NCI-H524 treated with DMSO at 0.1 percent for 48 hours (cell line): ENCODE data around the gene OR14K1.
"Not testable (repeated sequence)": the region's sequence is repeated elsewhere in the genome, so short reads cannot be mapped to it uniquely, and the experiment has no call there.

Experiments used
- DNase-seq: peaks from one replicate; lab custom pipeline; 2025; lab: John Stamatoyannopoulos, UW

Gene OR14K1, protein sequence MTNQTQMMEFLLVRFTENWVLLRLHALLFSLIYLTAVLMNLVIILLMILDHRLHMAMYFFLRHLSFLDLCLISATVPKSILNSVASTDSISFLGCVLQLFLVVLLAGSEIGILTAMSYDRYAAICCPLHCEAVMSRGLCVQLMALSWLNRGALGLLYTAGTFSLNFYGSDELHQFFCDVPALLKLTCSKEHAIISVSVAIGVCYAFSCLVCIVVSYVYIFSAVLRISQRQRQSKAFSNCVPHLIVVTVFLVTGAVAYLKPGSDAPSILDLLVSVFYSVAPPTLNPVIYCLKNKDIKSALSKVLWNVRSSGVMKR

DNA sequence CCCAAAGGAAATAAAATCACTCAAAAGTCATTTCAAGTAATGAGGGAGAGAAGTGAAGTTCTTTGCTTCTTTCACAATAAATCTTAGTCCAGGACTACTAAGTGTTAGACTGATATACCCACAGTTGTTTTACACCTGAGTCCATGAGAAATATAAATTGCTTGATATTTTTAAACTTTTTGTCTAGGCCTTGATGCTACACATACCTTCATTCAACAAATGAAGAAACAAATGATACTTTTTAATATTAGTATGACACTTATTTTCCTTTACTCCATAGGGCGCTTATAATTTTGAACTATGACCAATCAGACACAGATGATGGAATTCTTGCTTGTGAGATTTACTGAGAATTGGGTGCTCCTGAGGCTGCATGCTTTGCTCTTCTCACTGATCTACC, at the start of gene OR14K1:
Gene OR14K1, plus strand, starts transcription at position 301 of the 400 bp plus-strand sequence. Its CDS starts 0 bp downstream, at position 301.
- DNase-seq = no peak

DNA sequence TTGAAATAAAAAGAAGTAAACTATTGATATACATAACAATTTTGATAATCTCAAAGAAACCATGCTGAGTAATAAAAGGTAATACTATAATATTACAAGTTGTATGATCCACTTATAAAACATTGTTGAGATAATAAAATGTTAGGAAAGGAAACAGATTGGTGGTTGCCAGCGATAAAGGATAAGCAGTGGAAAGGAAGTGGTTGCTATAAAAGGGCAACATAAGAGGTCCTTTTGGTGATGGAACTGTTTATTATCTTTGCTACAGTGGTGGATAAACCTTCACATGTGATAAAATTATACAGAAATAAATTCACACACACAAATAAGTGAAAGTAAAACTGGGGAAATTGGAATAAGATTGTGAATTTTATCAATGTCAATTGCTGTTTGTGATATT, 37.1 kb upstream of the OR14K1 start:
- no peak for DNase-seq

DNA sequence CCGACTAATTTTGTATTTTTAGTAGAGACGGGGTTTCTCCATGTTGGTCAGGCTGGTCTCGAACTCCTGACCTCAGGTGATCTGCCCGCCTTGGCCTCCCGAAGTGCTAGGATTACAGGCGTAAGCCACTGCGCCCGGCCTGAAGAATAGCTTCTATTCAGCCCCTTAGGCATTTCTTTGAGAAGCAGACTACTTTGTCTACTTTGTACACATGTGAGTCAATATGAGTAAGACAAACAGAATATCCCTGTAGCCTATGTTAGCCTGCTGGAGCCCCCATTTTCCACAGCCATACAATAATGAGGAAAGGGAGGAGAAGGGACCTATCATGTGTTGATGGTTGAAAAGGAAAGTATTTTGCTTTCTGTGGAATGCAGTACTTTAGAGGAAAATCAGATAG, 27.7 kb upstream of the OR14K1 start:
- DNase-seq = not testable (repeated sequence)

DNA sequence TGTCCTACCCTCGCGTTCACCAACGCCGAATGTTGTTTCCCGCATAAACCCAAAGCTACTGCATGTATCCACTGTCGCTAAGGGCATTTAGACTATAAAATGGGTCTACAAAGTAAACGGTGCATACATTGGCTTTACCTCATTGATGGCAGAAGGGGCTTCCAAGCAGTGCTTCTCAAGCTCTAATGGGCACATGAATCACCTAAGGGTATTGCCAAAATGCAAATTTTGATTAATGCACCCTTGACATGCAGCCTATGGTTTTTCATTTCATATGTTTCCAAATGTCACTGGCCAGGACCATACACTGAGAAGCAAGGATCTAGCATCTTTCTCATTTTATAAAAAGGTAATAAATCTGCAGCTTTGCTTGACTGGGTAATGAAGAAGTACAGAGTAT, 24.7 kb upstream of the OR14K1 start:
- DNase-seq = no peak

DNA sequence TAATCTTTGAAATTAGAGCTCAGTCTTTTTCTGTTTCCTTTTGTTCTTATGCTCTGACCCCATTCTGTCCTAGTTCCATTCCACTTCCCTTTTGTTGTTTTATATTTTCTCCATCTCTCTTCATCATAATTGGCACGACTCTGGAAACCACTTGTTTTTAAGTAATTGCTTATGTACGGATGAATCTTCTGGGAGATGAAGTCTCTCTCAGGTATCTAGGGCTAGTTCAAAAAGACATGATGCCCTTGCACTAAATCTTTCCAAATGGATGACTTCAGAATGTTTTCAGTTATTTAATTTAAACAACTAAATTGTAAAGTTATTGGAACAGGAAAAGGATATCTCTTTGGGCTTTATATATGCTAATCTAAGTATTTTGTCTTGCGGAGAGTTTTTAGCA, 21.9 kb upstream of the OR14K1 start, which contains the start of gene OR6F1:
Gene OR6F1, minus strand, starts transcription at position 101 of the 400 bp plus-strand sequence. CDS start 3,891 bp downstream, outside the sequence.
- no peak for DNase-seq

DNA sequence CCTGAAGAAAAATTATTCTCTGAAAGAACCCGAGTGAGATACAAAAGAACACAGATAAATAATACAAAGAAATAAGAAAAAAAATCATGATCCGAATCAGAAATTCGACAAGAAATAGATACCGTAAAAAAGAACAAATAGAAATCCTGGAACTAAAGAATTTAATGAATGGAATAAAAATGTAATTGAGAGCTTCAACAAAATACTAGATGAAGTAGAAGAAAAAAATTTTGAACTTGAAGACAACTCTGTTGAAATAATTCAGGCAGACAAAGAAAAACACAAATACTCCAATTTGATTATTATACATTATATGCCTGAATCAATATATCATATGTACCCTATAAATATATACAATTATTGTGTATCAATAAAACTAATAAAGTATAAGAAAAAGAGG, 17.2 kb upstream of the OR14K1 start:
- DNase-seq = no peak

DNA sequence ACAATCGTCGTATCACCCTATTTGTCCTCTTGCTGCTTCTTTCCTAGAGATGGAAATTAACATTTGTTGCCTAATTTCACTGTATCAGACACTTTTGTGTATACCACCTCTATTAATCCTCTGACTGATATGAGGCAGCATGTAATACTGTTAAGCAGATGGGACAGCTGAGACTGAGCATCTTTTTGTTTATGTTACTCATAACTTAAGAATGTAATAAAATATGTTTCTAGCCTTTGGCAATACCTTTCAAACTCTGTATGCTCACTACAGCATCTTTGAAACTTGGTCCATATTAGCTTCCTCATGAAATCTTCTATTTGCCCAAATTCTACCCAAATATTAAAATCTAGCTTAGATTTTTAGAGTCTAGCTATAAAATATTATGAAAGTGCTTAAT, 2.3 kb downstream of the OR14K1 start:
- no peak for DNase-seq

DNA sequence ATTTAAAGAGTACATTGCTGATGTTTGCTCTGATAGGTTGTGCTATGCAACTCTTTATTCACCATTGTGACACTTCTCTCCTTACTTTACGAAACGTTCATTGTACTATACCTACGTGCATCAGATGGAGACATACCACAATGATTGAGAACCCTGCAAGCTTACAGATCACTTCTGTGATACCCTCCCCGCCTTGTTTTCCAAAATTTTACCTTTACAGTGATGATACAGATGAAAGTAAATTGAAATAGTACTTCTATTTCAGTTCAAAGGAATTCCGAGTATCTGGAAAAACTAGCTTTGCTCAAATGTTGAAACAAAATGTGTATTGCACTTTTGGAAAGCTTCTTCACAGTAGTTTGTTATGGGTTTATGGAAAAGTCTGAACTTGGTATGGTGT, 3.3 kb downstream of the OR14K1 start:
- no peak for DNase-seq

DNA sequence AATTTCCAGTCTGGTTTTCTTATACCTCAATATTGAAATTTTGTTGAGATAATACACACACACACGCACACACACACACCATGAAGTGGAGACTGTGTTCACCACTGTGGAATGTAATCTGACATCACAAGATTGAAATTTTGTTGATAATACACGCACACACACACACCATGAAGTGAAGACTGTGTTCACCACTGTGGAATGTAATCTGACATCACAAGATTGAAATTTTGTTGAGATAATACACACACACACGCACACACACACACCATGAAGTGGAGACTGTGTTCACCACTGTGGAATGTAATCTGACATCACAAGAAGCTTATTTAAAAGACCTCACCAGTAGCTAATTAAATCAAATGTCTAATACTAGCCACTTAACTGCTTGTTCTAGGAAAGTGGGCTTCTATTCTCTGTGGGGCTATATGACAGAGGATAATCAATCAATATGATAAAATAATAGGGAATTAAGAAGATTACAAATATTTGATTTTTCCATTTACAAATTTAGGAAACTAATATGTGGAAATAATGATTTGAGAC, 3.9 kb downstream of the OR14K1 start:
- DNase-seq = not testable (repeated sequence)

DNA sequence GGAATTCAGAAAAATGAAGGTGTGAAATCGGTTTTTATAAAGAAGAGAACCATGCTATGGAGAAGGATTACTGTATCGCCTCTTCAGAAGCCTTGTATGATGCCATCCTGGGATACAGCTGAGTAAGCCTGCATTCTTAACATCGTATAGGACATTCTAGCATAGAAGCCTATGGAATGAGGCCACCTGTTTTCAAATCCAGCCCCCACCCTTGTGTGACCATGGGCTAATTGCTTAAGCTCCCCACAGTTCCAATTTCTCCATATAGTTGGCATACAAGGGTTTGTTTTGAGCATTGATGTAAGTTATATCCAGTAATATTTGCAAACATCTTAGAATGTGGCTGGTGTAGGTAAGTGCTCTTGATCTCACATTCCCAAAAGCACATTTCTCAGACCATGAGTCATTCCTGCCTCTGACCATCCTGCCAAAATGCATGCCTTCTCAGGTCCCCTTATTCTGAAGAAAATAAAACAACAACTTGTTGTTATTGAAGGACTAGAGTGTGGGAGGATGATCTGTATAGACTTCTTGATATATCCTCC, 8.0 kb downstream of the OR14K1 start:
- DNase-seq = no peak

DNA sequence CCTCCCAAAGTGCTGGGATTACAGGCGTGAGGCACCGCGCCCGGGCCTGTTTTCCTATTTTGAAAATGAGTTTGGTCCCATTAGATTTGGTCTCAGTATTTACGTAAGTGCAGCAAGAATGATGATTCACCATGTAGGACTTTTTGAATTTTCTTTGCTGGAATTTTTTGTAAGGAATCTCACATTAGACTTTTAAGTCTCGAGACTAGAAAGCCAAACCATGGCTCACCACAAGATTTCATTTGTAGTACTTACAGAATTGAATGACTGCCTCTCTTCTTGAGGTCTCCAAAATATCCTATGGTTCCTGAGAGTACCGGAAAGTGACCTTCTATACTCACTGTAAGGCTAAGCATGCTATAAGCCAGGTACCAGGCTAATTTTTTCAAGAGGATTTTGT, 9.2 kb downstream of the OR14K1 start:
- no peak for DNase-seq

DNA sequence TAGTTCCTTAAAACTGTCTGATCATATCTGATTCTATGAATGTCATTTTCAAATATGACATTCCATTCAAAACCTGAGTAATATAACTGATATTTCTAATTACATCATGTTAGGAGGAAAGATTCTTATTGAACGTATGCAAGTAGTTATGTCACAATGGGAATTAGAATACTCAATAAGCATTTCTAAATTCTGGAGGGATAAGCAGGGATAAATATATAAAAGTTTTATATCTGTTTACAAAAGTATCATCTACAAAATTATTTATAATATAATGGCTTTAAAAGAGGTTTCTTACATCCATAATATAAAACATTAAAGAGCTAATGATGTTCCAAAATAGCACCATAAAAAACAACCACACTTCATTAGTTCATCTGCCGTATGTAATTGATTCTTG, 9.6 kb downstream of the OR14K1 start, which contains the start of gene OR14A2:
Gene OR14A2, minus strand, starts transcription at position 101 of the 400 bp plus-strand sequence.
- DNase-seq = no peak

DNA sequence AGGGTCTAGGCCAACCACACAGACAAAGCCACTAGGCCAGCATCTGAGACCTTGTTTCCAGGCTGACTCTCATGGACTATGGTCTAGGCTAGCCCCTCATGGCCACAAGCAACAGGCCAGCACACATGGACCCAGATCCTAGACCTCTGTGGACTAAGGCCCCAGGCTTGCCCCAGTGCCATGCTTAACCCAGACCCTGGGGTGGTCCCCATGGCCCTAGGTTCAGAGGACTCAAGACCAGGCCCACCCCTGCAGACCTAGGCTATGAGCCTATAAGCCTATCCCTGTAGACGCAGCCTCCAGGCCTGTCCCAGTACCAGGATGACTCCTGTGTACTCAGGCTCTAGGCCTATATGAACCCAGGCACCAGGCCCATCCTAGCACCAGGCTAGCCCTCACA, 11.5 kb downstream of the OR14K1 start:
- no peak for DNase-seq

DNA sequence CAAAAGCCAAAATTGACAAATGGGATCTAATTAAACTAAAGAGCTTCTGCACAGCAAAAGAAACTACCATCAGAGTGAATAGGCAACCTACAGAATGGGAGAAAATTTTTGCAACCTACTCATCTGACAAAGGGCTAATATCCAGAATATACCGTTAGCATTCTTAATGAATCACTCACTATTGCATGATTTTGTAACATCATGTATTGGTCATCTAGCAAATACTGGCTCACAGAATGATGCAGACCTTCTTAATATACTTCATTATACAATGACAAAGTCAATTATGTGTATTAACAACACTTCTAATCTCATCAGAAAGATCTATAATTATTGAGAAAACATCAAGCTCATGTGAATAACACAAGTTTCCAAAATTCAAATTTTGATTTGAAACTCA, 15.9 kb downstream of the OR14K1 start:
- not testable (repeated sequence) for DNase-seq

DNA sequence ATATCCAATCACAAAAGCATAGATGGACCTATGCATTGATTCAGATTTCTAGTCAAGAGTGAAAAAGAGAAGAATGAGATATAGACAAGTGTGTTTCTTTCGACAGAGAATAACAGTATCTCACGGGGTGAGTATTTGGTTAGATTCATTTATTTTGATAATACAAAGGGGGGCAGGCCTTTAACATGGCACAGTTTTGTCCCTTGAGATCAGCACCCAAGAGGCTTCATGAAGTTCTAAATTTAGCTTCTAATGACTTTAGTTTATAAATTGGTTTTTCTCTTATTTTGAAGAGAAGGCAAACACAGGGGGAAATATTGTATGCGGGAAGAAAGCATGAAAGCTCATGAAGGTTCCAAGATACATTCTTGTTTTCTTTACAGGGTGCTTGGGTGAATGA, 22.0 kb downstream of the OR14K1 start, which contains the start of gene OR1C1:
Gene OR1C1, minus strand, starts transcription at position 101 of the 400 bp plus-strand sequence. CDS start 2,150 bp downstream, outside the sequence.
- no peak for DNase-seq

DNA sequence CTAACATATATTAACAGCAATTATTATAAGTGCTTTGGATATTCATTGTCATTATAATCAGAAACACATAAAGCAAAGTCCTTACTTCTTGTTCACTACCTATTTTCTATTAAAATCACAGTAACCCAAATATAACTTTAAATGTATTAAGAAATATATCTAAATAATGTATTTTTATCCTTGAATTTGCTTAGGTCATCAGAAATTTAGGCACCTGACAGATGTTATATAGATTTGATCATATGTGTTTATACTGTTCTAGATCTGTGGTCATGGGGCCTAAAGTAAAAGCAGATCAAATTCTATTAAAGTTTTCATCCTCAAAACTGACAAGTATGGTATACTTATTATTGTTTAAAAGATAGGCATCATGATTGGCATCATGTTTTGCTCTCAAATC, 31.2 kb downstream of the OR14K1 start:
- DNase-seq = no peak
